Measurements from ENCODE around the gene PIGS. TPM values are rescaled to one million over a fixed set of nuclear protein-coding genes. Genes with fewer than 3 reads are reported as not detected.

The PIGS gene
- total RNA-seq, 1 donor from 2014 or later, result 66.6 TPM

DNA sequence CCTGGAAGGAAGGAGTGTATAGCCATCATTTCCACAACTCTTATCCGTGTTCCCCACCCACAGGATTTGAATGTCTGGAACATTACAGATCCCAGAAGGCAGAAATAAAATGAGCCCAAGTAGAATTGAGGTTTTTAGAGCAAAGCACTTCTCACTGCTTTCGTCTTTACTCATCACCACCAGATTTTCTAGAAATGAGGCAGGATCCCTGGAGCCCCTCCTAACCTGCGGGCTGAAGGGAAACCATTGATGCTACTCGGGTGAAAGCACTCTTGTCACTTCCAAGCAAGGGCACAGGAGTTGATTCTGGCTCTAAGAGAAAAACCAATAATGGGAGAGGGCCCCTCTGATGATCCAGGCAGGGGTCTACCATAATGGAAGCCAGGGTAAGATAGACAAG lies 8.2 kb upstream of the PIGS start:
- intact Hi-C loops (cut with micrococcal nuclease), result loop anchor here (5.0 kb wide), 2 partner anchors 68 to 83 kb away; partner anchors contain the start of genes BLTP2, SDF2 and SUPT6H

- intact Hi-C loops (cut with micrococcal nuclease), result loop anchor here (5.0 kb wide), 2 partner anchors 69 to 84 kb away; partner anchors contain the start of genes BLTP2, SDF2 and SUPT6H
These were observed 7.2 kb upstream of the PIGS start for GRCh38 chr17:28578246-28579195.

DNA sequence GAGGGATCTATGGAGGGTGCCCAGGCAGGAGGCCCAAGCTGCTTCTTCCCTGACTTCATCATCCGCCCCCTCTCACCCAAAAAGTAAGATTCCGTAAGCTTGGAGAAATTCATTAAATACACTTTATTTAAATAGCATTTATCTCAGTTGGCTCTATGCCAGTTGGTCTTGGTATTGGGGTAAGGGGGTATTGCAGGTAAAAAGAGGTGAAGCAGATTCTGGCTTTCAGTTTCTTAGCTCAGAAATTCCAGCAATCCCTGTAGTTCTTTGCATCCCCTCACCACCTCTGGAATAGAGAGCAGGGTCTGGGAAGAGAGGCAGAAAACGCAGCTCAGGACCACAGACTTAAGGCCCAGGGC lies 6.1 kb upstream of the PIGS start:
- intact Hi-C loops (cut with micrococcal nuclease), result loop anchor here (1.0 to 5.0 kb wide), 4 partner anchors 21 to 375 kb away; partner anchors contain the start of genes BLTP2, SDF2 and SUPT6H

- intact Hi-C loops (cut with micrococcal nuclease), result loop anchor here (1.0 to 5.0 kb wide), 4 partner anchors 21 to 376 kb away; partner anchors contain the start of genes BLTP2, SDF2 and SUPT6H
These were observed 5.6 kb upstream of the PIGS start, which contains the start of gene ALDOC for GRCh38 chr17:28576758-28577465. Gene ALDOC (minus strand): TSS chr17:28576895. CDS start chr17:28575532, 1,363 bp downstream.

GRCh38 chr17:28576016-28576415 lies 4.7 kb upstream of the PIGS start:
- intact Hi-C loops (cut with micrococcal nuclease), result loop anchor here (2.0 to 5.0 kb wide), 3 partner anchors 71 to 377 kb away; partner anchors contain the start of genes BLTP2, SDF2 and SUPT6H

- intact Hi-C loops (cut with micrococcal nuclease), result loop anchor here (5.0 kb wide), 2 partner anchors 72 to 87 kb away; partner anchors contain the start of genes BLTP2, SDF2 and SUPT6H
These were observed 3.9 kb upstream of the PIGS start for GRCh38 chr17:28575126-28575795.

DNA sequence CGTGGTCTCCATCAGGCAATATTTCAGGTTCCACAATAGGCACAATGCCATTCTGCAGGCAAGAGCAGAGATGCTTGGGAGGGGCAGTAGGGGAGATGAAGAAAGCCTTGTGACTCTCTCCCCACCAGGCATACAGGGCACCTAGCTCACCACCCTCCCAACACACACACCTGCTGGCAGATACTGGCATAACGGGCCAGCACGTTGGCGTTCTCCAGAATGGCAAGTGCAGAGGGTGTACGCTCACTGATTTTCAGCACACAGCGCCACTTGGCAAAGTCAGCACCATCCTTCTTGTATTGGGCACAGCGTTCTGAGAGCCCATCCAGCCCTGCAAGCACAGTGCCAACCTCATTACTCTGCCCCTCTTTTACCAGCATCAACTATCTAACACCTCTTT lies 3.2 kb upstream of the PIGS start:
- intact Hi-C loops (cut with micrococcal nuclease), result no loop called here

- intact Hi-C loops (cut with micrococcal nuclease), result no loop called here
These were observed 2.7 kb upstream of the PIGS start for GRCh38 chr17:28573966-28574480.

DNA sequence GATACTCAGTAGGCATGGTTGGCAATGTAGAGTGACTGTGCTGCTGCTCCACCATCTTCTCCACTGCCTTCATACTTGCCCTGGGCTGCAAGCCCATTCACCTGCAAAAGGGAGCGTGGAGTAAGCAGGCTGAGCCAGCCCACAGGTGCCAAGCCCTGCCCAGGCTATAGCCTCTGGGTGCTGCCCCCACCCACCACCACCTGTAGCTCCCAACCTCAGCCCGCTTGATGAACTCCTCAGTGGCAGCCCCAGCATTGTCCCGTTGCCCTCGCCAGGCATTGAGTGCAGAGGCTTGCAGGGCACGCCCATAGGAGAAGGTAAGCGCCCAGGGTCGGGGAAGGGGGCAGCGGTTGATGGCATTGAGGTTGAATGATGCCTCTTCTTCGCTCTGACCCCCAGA lies 2.2 kb upstream of the PIGS start:
- intact Hi-C loops (cut with micrococcal nuclease), result no loop called here

DNA sequence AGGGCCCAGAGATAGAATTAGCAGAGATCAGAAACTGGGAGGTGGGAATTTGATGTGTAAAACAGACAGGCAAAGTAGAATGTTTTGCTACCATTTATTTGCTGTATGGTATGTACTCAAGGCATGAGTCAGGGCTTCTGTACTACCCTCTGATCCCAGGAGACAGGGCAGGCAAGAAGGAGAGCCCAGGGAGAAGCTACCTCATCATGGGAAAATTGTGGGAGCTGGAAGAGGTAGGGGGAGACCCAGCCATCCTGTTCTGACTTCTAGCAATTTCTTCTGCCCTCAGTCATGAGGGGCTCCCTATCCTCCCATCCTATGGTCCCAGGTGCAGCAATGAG lies 1.7 kb upstream of the PIGS start:
- intact Hi-C loops (cut with micrococcal nuclease), result no loop called here

GRCh38 chr17:28572259-28573039 lies 1.1 kb upstream of the PIGS start:
- intact Hi-C loops (cut with micrococcal nuclease), result no loop called here

GRCh38 chr17:28570716-28571360 lies 486 bp downstream of the PIGS start:
- intact Hi-C loops (cut with micrococcal nuclease), result loop anchor here (1.0 to 2.0 kb wide), 2 partner anchors 19 to 140 kb away; partner anchors contain the start of genes PROCA1 and UNC119

DNA sequence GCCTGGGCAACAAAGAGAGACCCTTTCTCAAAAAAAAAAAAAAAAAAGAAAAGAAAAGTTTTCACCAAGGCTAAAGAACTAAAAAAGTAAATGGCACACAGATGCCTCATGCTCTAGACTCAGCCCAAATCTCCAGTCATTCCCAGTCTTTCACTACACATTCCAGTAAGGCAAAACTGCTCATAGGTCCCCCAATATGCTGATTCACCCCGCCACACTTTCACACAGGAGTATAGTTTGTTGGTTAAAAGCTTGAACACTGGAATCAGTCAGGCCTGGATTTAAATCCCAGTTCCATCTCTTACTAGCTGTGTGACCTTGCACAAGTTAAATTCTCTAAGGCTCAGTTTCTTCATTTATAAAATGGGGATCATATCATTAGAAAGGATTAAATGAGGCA lies 1.9 kb downstream of the PIGS start:
- intact Hi-C loops (cut with micrococcal nuclease), result no loop called here

DNA sequence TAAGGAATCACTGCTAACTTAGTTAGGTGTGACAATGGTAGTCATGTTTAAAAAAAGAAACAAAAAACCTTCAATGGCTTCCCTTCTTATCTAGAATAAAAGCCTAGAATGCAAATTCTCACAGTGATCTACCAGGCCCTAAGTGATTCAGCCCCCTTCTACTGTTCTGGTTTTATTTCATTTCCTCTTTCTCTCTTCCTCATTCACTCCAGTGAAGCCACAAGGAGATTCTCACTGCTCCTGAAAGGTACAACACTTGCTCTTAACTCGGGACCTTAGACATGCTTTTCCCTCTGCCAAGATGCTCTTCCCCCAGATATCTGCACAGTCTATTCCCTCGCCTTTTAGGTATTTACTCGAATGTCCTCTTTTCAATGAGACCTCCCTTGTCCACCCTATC lies 3.7 kb downstream of the PIGS start:
- intact Hi-C loops (cut with micrococcal nuclease), result no loop called here

- intact Hi-C loops (cut with micrococcal nuclease), result no loop called here
These were observed 7.8 kb downstream of the PIGS start for GRCh38 chr17:28563475-28563874.

- intact Hi-C loops (cut with micrococcal nuclease), result no loop called here
These were observed 16.3 kb downstream of the PIGS start for GRCh38 chr17:28555022-28555421.

DNA sequence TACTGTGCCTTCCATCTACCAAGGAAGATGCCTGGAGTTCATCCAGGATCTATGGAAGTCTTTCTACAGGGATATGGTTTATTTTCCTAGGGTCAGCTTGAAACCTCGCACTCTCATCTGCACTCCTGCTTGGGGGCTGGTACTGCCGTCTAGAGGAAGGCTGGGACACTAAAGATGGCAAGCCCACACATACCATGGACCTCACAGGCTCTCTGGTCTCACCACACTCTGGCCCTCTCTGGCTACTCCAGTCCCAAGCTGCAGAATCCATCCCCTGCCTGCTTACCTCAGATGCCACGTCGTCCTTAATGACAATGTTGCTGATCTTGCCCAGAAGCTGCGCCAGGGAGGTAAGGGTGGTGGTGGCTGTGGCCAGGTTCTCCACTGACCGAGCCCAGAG lies 16.8 kb downstream of the PIGS start:
- intact Hi-C loops (cut with micrococcal nuclease), result loop anchor here (5.0 kb wide), 1 partner anchor 158 kb away; the partner anchor contains the start of gene PROCA1

DNA sequence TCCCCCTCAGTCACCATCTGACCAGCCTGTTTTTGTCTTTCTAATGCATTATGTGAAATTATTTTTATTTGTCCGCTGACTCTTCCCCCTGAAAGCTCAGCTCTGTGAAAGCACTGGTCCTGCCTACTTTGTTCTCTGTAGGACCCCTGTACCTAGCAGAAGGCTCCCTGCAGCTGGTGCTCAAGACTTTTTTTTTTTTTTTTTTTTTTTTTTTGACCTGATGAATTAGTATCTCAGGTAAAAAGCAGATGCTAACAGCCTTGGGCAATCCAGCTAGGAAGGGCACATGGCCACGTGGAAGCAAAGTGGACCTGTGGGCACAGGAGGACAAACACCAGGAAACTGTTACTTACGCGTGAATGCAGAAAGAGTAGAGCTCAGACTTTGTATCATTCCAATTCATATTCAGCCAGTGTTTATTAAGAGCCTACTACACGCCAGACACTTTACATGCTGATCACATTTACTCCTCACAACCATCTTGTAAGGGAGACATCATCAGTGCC lies 18.3 kb downstream of the PIGS start:
- intact Hi-C loops (cut with micrococcal nuclease), result loop anchor here (1.0 to 5.0 kb wide), 2 partner anchors 18 to 159 kb away; partner anchors contain the start of genes PIGS and PROCA1

Data from T-helper 2 cell treated with Interferon-gamma antibody and Interleukin-4, amounts not matched to agents 100 ng/mL and 5 ng/mL, for 36 hours (primary cell).